K562 (cell line): ENCODE results near the gene CLDN11. TPM values are rescaled to one million over a fixed set of nuclear protein-coding genes. Genes with fewer than 3 reads are reported as not detected.

ENCODE experiments used
- ADNP ChIP-seq: fragments of 200-800 bp; sonication (Bioruptor generic); IDR thresholded peaks from 2 replicates; pipeline ENCODE4 v1.6.1; 2016; ENCODE audit warnings: missing genetic modification characterization, missing compliant biosample characterization
- BCL6 ChIP-seq: fragments of 250-450 bp; sonication (Bioruptor Pico); IDR thresholded peaks from 2 replicates; pipeline ENCODE4 v1.4.0; 2020
- CBX1 ChIP-seq: sonication (generic); IDR thresholded peaks from 2 replicates; pipeline ENCODE4 v1.6.1; 2016; ENCODE audit warnings: antibody characterized with exemption, low read depth, mild to moderate bottlenecking
- CBX8 ChIP-seq: fragments of 200-600 bp; sonication (generic); IDR thresholded peaks from 2 replicates; pipeline ENCODE4 v1.6.1; 2012; ENCODE audit warnings: borderline replicate concordance, mixed run types, low read depth, mild to moderate bottlenecking, moderate library complexity, mixed read lengths, low read length, control low read depth, inconsistent platforms; ENCODE audit not compliant: poor library complexity, severe bottlenecking; ENCODE audit errors: extremely low read depth
- CC2D1A ChIP-seq: fragments of 450-650 bp; IDR thresholded peaks from 2 replicates; pipeline ENCODE4 v1.6.1; 2017; ENCODE audit warnings: mild to moderate bottlenecking
- EP400 ChIP-seq: fragments of 450-650 bp; IDR thresholded peaks from 2 replicates; pipeline ENCODE4 v1.6.1; 2017; ENCODE audit warnings: antibody characterized with exemption, mild to moderate bottlenecking, moderate library complexity
- GATAD2B ChIP-seq: fragments of 450-650 bp; IDR thresholded peaks from 2 replicates; pipeline ENCODE4 v1.6.1; 2017; ENCODE audit warnings: mild to moderate bottlenecking, borderline replicate concordance
- HEY1 ChIP-seq: fragments of 250-450 bp; sonication (Bioruptor Pico); IDR thresholded peaks from 2 replicates; pipeline ENCODE4 v1.5.0; 2020; ENCODE audit warnings: mild to moderate bottlenecking, moderate library complexity, borderline replicate concordance
- HNRNPLL ChIP-seq: fragments of 200-400 bp; formaldehyde crosslinking; IDR thresholded peaks from 2 replicates; pipeline ENCODE4 v1.6.1; 2017; ENCODE audit warnings: low read length, low read depth, mild to moderate bottlenecking; ENCODE audit not compliant: poor library complexity, severe bottlenecking
- PKNOX1 ChIP-seq: fragments of 450-650 bp; IDR thresholded peaks from 2 replicates; pipeline ENCODE4 v1.6.1; 2016
- RBFOX2 ChIP-seq: fragments of 200-400 bp; formaldehyde crosslinking; IDR thresholded peaks from 2 replicates; pipeline ENCODE4 v1.6.1; 2017; ENCODE audit warnings: low read depth, mild to moderate bottlenecking, low read length, moderate library complexity
- ZFX ChIP-seq: sonication (generic); formaldehyde crosslinking; IDR thresholded peaks from 2 replicates; pipeline ENCODE4 v1.8.0; 2022; ENCODE audit warnings: mild to moderate bottlenecking, missing genetic modification reagents, moderate library complexity
- ZNF124 ChIP-seq: sonication (generic); formaldehyde crosslinking; IDR thresholded peaks from 2 replicates; pipeline ENCODE4 v1.8.1; 2022; ENCODE audit warnings: missing genetic modification reagents
- ZNF384 ChIP-seq: IDR thresholded peaks from 2 replicates; pipeline ENCODE4 v1.6.1; 2012; ENCODE audit warnings: low read depth, low read length, improper control_type of control experiment
- ZNF75A ChIP-seq: fragments of 450-650 bp; formaldehyde crosslinking; IDR thresholded peaks from 2 replicates; pipeline ENCODE4 v1.4.0; 2020; ENCODE audit warnings: mild to moderate bottlenecking
- ZZZ3 ChIP-seq: fragments of 450-650 bp; IDR thresholded peaks from 2 replicates; pipeline ENCODE4 v1.6.1; 2016; ENCODE audit warnings: antibody characterized with exemption, mild to moderate bottlenecking, moderate library complexity
- polyA plus RNA-seq, 8 experiments: library from polyadenylated mRNA; depleted of rRNA in 4 of 8; stranded (reverse) in 5 of 8; unstranded in 3 of 8; fragments of >200 nt; fragmentation: Nextera tagmentation in 2 of 8; fragmentation: Illumina TruSeq in 1 of 8; extraction: Ambion mirVana in 2 of 8; extraction: Trizol in 1 of 8; gene quantifications; 2 replicates each; pipeline versions ENCODE4 v1.2.1 to v1.2.3, GENCODE V29; 2011 to 2014; ENCODE audit warnings: inconsistent platforms in 1 of 8, missing spikeins in 1 of 8
- total RNA-seq, 7 experiments: library from RNA; depleted of rRNA in 6 of 7; stranded (reverse); fragments of >200 nt in 6 of 7; fragmentation: Illumina TruSeq in 2 of 7; extraction: Trizol in 2 of 7; gene quantifications; 2 replicates each; pipeline versions ENCODE4 v1.2.1 to v1.2.3, GENCODE V29; 2011 to 2021; ENCODE audit warnings: low replicate concordance in 1 of 7
- TF ChIP-seq, protein P1 (sequence below), 2 experiments: fragments of 450-650 bp in 1 of 2; sonication (generic) in 1 of 2; formaldehyde crosslinking in 1 of 2; IDR thresholded peaks; 2 replicates each; pipeline versions ENCODE4 v1.7.1 to v1.9.0; 2016 to 2022; ENCODE audit warnings: inconsistent platforms in 1 of 2, mild to moderate bottlenecking in 1 of 2, missing genetic modification reagents in 1 of 2

The CLDN11 gene
- total and polyA plus RNA-seq, 9 of the 15 experiments (the other 6 are each of a cell fraction or from before 2014, with no cell fraction given): 0.05 to 0.41 (median 0.18) TPM; not detected in 1

DNA sequence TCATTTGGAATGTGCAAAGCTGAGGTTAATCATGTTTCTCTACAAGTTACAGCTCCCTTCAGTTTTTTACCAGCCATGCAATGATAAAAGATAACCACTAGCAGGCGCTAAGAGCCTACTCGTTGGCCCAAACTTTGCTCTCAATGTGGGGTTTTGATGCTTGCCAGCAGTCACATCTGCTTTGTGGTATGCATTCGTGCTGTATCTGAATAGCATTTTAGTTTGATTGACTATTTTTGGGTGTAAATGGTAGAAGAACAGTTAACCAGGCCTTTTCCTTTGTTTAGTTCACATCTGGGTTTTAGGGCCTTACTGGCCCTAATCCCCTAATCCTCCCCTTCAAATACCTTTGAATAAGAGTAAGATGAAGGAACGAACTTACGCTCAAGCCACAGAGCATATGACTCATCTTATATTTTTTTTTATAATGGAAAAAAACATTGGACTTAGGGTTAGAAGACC lies 4.4 kb upstream of the CLDN11 start (continued):
- TF ChIP-seq PKNOX1: no peak
- TF ChIP-seq, protein P1, sequence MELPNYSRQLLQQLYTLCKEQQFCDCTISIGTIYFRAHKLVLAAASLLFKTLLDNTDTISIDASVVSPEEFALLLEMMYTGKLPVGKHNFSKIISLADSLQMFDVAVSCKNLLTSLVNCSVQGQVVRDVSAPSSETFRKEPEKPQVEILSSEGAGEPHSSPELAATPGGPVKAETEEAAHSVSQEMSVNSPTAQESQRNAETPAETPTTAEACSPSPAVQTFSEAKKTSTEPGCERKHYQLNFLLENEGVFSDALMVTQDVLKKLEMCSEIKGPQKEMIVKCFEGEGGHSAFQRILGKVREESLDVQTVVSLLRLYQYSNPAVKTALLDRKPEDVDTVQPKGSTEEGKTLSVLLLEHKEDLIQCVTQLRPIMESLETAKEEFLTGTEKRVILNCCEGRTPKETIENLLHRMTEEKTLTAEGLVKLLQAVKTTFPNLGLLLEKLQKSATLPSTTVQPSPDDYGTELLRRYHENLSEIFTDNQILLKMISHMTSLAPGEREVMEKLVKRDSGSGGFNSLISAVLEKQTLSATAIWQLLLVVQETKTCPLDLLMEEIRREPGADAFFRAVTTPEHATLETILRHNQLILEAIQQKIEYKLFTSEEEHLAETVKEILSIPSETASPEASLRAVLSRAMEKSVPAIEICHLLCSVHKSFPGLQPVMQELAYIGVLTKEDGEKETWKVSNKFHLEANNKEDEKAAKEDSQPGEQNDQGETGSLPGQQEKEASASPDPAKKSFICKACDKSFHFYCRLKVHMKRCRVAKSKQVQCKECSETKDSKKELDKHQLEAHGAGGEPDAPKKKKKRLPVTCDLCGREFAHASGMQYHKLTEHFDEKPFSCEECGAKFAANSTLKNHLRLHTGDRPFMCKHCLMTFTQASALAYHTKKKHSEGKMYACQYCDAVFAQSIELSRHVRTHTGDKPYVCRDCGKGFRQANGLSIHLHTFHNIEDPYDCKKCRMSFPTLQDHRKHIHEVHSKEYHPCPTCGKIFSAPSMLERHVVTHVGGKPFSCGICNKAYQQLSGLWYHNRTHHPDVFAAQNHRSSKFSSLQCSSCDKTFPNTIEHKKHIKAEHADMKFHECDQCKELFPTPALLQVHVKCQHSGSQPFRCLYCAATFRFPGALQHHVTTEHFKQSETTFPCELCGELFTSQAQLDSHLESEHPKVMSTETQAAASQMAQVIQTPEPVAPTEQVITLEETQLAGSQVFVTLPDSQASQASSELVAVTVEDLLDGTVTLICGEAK (IDR thresholded peaks at IDR 0.05): no peak
- TF ChIP-seq, protein P1 (CRISPR knock-in tag; IDR thresholded peaks at IDR 0.05): no peak
- TF ChIP-seq BCL6 (CRISPR knock-in tag): no peak
- no peak for TF ChIP-seq RBFOX2
- no peak for TF ChIP-seq ZZZ3
- TF ChIP-seq HNRNPLL: no peak
- TF ChIP-seq EP400: no peak
- TF ChIP-seq CBX1: no peak
- TF ChIP-seq CC2D1A: peak; percentile 74; the same call in 1 of the 2 replicates
- TF ChIP-seq ZNF124: no peak
- TF ChIP-seq CBX8: no peak
- TF ChIP-seq ZNF75A (CRISPR knock-in tag): no peak
- TF ChIP-seq GATAD2B: no peak
- 0 out of 2 replicates have a peak, but pooled peaks have one; percentile 38 for TF ChIP-seq ZNF384
- 0 out of 2 replicates have a peak, but pooled peaks have one; percentile 20 for TF ChIP-seq ADNP (tag)
- TF ChIP-seq HEY1 (CRISPR knock-in tag): no peak
- TF ChIP-seq ZFX (CRISPR knock-in tag): no peak
